Central memory CD8-positive, alpha-beta T cell (primary cell): Measurements from ENCODE around the gene GUCY1B1.

Source experiments
- ATAC-seq: fragments of 150-1000 bp; cut with Tn5 transposase; replicated peaks from 2 replicates; pipeline ENCODE4 v1.10.0; 2022; ENCODE audit warnings: mild to moderate bottlenecking, moderate FRiP score, moderate number of reproducible peaks; ENCODE audit not compliant: poor library complexity, severe bottlenecking; ENCODE audit errors: extremely low read depth
- DNase-seq, 2 donors: peaks; one replicate each; pipeline ENCODE4 v3.0.0; 2021; ENCODE audit warnings: low spot score in 2 of 2
- H3K27ac Mint-ChIP-seq: one replicate; pipeline ENCODE4 v1.8.0; 2022; ENCODE audit warnings: low read depth, mild to moderate bottlenecking, moderate library complexity, mixed read lengths
- H3K27me3 Mint-ChIP-seq: one replicate; pipeline ENCODE4 v1.8.0; 2022; ENCODE audit warnings: mixed read lengths
- H3K36me3 Mint-ChIP-seq: one replicate; pipeline ENCODE4 v1.8.0; 2022; ENCODE audit warnings: mild to moderate bottlenecking, moderate library complexity, mixed read lengths; ENCODE audit not compliant: insufficient read depth
- H3K4me1 Mint-ChIP-seq: one replicate; pipeline ENCODE4 v1.8.0; 2022; ENCODE audit warnings: mixed read lengths
- H3K4me3 Mint-ChIP-seq: one replicate; pipeline ENCODE4 v1.8.0; 2022; ENCODE audit warnings: mild to moderate bottlenecking, moderate library complexity, mixed read lengths
- H3K9me3 Mint-ChIP-seq: one replicate; pipeline ENCODE4 v1.8.0; 2022; ENCODE audit warnings: mixed read lengths

The GUCY1B1 gene

DNA sequence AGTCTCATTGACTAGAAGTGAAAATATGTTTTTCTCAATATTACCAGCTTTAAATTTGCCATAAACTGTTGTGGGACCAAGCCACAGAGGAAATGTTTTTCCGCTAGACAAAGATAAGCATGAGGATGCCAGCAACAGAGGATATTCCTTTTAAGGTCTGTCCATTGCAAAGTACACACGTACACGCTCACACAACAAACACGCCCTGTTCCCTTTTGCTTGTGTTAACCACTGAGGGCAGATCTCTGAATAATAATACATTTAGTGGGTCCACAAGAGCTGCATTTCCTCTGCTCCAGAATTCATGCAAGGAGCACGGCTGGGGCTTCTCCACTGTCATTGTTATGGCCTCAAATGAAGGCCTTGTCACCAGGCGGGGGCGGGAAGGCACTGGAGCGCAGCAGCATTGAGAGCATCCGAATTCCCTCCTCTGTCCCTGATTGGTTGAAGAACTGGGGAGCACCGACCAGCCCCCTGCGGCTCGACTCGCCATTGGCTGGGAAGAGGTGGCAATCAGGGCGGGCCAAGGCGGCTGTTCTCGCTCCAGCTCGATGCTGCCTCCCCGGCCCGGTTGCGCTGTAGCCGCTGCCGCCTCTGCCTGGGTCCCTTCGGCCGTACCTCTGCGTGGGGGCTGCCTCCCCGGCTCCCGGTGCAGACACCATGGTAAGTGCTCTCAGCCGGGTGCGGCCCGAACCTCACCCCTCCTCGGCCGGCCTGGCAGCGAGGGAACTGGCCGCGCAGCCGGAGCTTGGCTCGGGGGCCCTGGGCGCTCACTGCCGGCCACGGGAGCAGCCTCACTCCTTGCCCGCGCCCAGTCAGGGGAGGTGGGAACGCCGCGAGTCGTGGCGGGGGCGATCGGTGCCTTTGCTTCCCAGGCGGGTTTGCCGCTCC lies at the start of gene GUCY1B1:
TSS of gene GUCY1B1 (plus strand) at position 541 of the 891 bp plus-strand sequence. CDS start at position 661, 120 bp downstream.
- Mint-ChIP-seq H3K4me1 (no peaks in the 10 kb centered on the region), H3K36me3 (no peaks in the 10 kb centered on the region), H3K4me3 (no peak within 1 kb of the TSS), H3K9me3 (peaks cover 5% of the 10 kb centered on the region), H3K27me3 (peaks cover 23% of the 10 kb centered on the region), H3K27ac (no peak within 1 kb of the TSS)
- DNase-seq (peak in 1 of 2 donors; percentile 19), ATAC-seq (peak; percentile 70)

DNA sequence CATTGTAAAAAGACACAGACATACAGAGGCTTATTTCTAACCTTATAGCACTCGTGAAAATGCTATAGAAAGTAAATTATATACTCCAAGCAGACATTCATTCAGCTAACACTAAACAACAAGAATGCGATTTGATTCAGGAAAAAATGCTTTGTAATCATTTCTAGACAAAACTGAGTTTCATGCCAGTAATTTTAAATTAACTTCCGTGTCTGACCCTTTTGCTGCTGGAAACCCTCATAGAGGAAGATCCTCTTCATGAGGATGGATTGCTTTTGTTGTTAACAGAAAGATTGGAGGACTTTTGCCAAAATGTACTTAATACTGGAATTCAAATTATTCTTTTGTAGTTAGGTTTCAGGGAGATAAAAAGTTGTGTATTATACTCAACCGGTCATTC lies 48.9 kb upstream of the GUCY1B1 start:
- Mint-ChIP-seq H3K9me3 (no peaks in the 10 kb centered on the region), H3K27me3 (no peaks in the 10 kb centered on the region), H3K4me1 (no peaks in the 10 kb centered on the region), H3K36me3 (no peaks in the 10 kb centered on the region), H3K4me3 (no peak overlapping the region), H3K27ac (no peak overlapping the region)
- no peak for ATAC-seq
- DNase-seq = no peak

DNA sequence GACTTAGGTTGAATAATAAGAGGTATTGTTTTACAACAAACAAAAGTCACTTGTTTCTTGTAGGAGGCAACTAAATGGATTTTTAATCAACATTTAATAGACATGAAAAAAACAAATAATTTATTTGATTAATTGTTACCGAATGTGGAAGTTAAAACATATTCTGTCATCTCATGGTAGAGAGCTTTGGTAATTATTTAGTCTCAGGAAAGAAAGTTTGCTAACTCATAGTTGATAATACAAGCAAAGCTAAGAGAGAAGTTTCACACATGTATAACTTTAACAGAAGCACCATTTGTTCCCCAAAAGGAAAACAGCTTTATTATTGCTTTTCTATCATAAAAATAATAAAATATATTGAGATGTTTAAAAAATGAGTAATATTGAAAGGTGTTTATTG lies 47.3 kb upstream of the GUCY1B1 start:
- no peaks in the 10 kb centered on the region for H3K9me3 Mint-ChIP-seq
- H3K36me3 Mint-ChIP-seq = no peaks in the 10 kb centered on the region
- no peaks in the 10 kb centered on the region for H3K4me1 Mint-ChIP-seq
- H3K27ac Mint-ChIP-seq = no peak overlapping the region
- H3K4me3 Mint-ChIP-seq = no peak overlapping the region
- ATAC-seq (no peak), DNase-seq (no peak)
- no peaks in the 10 kb centered on the region for H3K27me3 Mint-ChIP-seq

DNA sequence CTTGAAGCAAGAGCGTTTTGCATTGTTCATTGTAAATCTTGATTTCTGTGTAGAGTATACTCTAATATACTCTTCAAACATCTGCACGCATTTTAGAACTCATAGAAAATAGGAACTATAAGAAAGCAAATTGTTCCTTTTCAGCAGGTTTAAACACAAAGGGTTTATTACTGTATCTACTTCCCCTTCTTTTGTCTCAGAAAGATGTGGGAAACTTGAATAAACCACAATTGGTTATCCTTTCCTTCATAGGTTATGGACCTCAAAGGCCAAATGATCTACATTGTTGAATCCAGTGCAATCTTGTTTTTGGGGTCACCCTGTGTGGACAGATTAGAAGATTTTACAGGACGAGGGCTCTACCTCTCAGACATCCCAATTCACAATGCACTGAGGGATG lies 46.0 kb upstream of the GUCY1B1 start:
- H3K4me1 Mint-ChIP-seq = no peaks in the 10 kb centered on the region
- ATAC-seq = no peak
- no peaks in the 10 kb centered on the region for H3K27me3 Mint-ChIP-seq
- DNase-seq = no peak
- peaks cover 3% of the 10 kb centered on the region for H3K9me3 Mint-ChIP-seq
- H3K36me3 Mint-ChIP-seq = no peaks in the 10 kb centered on the region
- no peak overlapping the region for H3K27ac Mint-ChIP-seq
- H3K4me3 Mint-ChIP-seq = no peak overlapping the region

DNA sequence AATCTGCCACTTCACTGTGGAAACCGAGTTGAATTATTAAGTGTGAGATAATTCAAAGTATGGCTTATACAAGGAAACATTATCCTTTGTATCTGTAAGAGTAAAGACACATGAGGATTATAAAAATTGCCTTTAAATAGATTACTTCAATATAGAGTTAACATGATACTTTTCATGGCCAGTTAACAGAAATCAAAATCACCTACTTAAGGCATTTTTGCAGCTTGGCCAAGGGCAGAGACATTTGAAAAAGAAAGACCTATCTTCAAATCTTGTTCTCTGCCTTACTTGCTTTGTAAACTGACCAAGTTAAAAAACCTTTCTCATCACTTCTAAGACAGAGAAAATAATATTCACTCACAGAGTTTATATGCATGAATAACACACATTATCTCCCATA lies 44.9 kb upstream of the GUCY1B1 start:
- no peaks in the 10 kb centered on the region for H3K27me3 Mint-ChIP-seq
- no peak overlapping the region for H3K4me3 Mint-ChIP-seq
- H3K27ac Mint-ChIP-seq = no peak overlapping the region
- H3K36me3 Mint-ChIP-seq = no peaks in the 10 kb centered on the region
- peaks cover 3% of the 10 kb centered on the region for H3K9me3 Mint-ChIP-seq
- H3K4me1 Mint-ChIP-seq = no peaks in the 10 kb centered on the region
- DNase-seq = no peak
- ATAC-seq = no peak

DNA sequence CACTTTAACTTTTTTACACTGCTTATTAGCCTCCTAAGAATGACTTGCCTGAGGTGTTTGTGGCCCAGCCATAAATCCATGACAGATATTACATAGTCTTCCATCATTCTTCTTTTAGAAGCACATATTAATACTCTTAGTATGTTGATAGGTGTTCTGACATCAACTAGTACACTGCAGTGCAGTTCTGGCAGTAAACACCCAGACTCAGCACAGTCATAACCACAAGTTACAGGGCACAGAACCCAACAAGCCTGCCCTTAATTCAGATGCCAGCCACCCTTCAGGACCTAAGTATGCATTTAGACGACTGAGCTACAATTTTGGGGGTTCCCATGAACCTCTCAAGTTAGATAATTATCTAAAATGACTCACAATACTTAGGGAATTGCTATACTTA lies 36.5 kb upstream of the GUCY1B1 start:
- no peaks in the 10 kb centered on the region for H3K27me3 Mint-ChIP-seq
- DNase-seq = no peak
- peaks cover 11% of the 10 kb centered on the region for H3K9me3 Mint-ChIP-seq
- H3K4me3 Mint-ChIP-seq = no peak overlapping the region
- H3K27ac Mint-ChIP-seq = no peak overlapping the region
- H3K4me1 Mint-ChIP-seq = no peaks in the 10 kb centered on the region
- no peaks in the 10 kb centered on the region for H3K36me3 Mint-ChIP-seq
- ATAC-seq = no peak

DNA sequence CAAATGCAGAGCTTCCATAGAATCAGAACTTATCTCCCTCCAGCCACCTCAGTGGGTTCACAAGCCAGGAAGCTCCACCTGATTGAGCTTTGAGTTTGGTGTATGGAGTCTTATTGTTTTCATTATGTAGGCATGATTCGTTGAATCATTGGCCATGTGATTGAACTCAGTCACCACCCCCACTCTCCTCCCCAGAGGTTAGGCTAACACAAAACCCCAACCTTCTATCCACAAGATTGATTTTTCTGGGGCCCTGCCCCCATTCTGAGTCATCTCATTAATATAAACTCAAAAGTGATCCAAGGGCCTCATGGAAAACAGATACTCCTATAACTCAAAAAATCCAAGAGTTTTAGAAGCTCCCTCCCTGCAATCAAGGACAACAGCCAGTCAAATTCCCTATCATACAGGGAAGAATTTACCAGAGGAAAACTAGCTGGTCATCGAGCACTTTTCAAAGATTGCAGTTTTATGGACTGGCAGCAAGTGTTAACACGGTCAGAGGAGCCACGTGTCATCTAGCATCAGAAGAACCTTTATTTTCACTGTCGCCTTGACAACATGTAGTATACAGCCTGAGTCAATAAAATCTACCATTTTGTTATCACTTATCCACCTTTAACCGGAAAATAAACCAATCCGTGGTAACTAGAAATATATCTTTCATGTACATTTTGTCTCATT lies 35.9 kb upstream of the GUCY1B1 start:
- no peak overlapping the region for H3K4me3 Mint-ChIP-seq

DNA sequence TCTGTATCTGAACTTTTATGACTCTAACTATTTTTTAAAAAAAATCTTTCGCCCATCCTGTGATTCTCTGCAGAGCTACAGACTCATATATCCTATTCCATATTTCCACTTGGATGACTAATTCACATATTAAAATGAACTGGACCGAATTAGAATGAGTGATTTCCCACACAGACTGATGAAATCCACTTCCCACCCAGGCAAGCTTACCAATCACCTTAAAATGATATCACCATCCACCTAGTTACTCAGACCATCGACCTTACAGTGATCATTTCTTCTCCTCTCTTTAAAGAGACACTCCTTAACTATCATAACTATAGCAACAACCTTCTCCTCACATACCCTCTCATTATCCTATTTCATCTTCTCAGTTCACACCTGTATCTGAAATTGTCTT lies 34.1 kb upstream of the GUCY1B1 start:
- no peak overlapping the region for H3K27ac Mint-ChIP-seq
- peaks cover 11% of the 10 kb centered on the region for H3K9me3 Mint-ChIP-seq
- no peak overlapping the region for H3K4me3 Mint-ChIP-seq
- ATAC-seq = no peak
- DNase-seq = no peak
- H3K36me3 Mint-ChIP-seq = no peaks in the 10 kb centered on the region
- no peaks in the 10 kb centered on the region for H3K4me1 Mint-ChIP-seq
- no peaks in the 10 kb centered on the region for H3K27me3 Mint-ChIP-seq

More for the DNA sequence above, 35.9 kb upstream of the GUCY1B1 start:
- Mint-ChIP-seq H3K4me1 (no peaks in the 10 kb centered on the region), H3K27me3 (no peaks in the 10 kb centered on the region), H3K36me3 (no peaks in the 10 kb centered on the region), H3K9me3 (peaks cover 11% of the 10 kb centered on the region), H3K27ac (no peak overlapping the region)
- DNase-seq (no peak), ATAC-seq (no peak)

DNA sequence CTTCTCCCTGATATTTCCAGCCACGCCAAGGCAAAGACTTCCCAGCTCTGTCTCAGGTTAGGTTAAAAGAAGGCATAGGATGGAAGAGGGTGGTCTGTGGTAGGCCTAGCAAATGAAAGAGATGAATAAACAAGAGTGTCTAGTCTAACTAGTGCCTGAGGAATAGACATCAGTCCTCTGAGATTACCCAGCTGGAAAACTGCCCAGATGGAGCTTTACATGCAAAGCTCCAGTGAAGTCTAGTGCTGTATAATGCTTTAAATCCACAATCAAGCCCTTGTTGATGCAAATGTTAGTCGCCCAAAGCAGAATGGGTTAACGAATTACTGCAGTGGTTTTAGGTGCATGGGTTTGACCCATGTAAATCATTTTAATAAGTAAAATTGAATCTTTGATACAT lies 24.8 kb upstream of the GUCY1B1 start:
- Mint-ChIP-seq H3K27me3 (no peaks in the 10 kb centered on the region), H3K36me3 (no peaks in the 10 kb centered on the region), H3K4me3 (no peak overlapping the region), H3K27ac (no peak overlapping the region), H3K9me3 (no peaks in the 10 kb centered on the region), H3K4me1 (no peaks in the 10 kb centered on the region)
- no peak for ATAC-seq
- DNase-seq = no peak

DNA sequence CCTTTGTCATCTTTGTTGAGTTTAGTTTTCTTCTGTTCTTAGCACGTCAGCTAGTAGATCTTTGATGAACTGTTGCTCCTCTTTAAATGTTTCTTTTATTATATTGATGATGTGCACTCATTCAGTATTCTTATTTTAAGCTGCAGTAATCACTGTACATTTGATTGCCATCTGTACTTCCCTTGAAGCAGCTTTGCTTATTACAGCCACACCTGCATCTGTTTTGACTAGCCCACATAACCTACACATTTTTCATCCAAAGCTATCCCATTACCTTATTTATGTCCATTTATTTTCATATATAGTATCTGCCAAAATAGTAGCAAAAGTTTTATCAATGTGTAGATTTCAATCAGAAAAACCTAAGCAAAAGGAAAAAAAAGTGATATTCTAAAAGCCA lies 23.9 kb upstream of the GUCY1B1 start:
- Mint-ChIP-seq H3K9me3 (no peaks in the 10 kb centered on the region), H3K27me3 (no peaks in the 10 kb centered on the region), H3K4me3 (no peak overlapping the region), H3K4me1 (no peaks in the 10 kb centered on the region), H3K27ac (no peak overlapping the region), H3K36me3 (no peaks in the 10 kb centered on the region)
- ATAC-seq (no peak), DNase-seq (no peak)

DNA sequence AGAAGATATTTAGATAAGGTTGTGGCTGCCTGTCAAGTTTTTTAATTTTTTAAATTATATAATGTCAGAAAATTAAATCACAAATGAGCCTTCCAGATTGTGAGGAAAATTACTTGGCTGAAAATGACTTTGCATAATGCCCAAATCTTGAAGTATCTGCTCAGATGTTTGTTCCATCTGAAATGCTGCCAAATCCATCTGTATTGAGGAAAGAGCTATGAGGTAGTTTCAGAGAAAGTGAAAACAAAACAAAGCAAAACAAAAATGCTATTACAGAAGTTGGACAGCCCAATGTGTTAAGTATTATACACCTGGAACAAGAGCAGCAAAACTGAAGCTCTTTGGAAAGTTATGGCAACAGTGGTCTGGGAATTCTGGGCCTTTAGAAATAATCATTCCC lies 23.3 kb upstream of the GUCY1B1 start:
- ATAC-seq (no peak), DNase-seq (no peak)
- no peak overlapping the region for H3K27ac Mint-ChIP-seq
- H3K4me3 Mint-ChIP-seq = no peak overlapping the region
- no peaks in the 10 kb centered on the region for H3K36me3 Mint-ChIP-seq
- H3K9me3 Mint-ChIP-seq = no peaks in the 10 kb centered on the region
- no peaks in the 10 kb centered on the region for H3K27me3 Mint-ChIP-seq
- H3K4me1 Mint-ChIP-seq = no peaks in the 10 kb centered on the region

DNA sequence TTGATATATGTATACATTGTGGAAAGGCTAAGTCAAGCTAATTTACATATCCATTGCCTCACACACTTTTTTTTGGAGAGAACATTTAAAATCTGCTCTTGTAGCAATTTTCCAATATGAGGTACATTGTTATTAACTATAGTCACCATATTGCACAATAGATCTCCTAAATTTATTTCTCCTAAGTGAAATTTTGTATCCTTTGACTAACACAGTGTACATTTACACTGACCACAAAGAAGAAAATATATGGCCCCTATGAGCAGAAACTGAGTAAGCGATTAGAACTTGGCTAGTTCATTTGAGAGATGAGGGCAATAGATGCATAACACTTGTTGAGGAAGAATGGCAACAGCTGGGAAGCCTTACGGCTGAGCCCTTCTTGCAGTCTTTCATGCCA lies 20.3 kb upstream of the GUCY1B1 start:
- Mint-ChIP-seq H3K9me3 (no peaks in the 10 kb centered on the region), H3K4me3 (no peak overlapping the region), H3K27ac (no peak overlapping the region), H3K36me3 (no peaks in the 10 kb centered on the region), H3K27me3 (no peaks in the 10 kb centered on the region), H3K4me1 (no peaks in the 10 kb centered on the region)
- no peak for ATAC-seq
- DNase-seq = no peak

DNA sequence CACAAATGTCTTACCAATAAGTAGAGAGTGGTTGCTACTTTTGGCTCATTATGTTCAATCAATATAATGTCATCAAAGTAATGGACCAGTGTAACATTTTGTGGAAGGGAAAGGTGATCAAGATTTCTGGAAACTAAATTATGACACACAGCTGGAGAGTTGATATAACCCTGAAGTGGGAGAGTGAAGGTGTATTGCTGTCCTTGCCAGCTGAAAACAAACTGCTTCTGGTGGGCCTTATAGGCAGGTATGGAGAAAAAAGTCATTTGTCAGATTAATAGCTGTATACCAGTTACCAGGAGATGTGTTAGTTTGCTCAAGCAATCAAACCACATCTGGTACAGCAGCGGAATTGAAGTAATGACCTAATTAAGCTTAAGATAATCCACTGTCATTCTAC lies 17.3 kb upstream of the GUCY1B1 start:
- no peak overlapping the region for H3K27ac Mint-ChIP-seq
- no peak for DNase-seq
- H3K9me3 Mint-ChIP-seq = no peaks in the 10 kb centered on the region

More for the DNA sequence above, 17.3 kb upstream of the GUCY1B1 start:
- Mint-ChIP-seq H3K4me1 (no peaks in the 10 kb centered on the region), H3K36me3 (no peaks in the 10 kb centered on the region), H3K4me3 (no peak overlapping the region), H3K27me3 (no peaks in the 10 kb centered on the region)
- no peak for ATAC-seq
